Gastrocnemius medialis (tissue), 4 donors: ENCODE data around the gene NOXRED1. TPM values are rescaled to one million over a fixed set of nuclear protein-coding genes. Genes with fewer than 3 reads are reported as not detected.

Experiments used
- ATAC-seq, 2 donors: fragments of 150-250 bp; one replicate each; pipeline ENCODE4 v1.9.1; 2016
- DNase-seq, 2 donors: peaks; one replicate each; pipeline ENCODE4 v3.0.0-alpha.2; 2019
- H3K27ac ChIP-seq, 4 donors: fragments of 200-600 bp; sonication (generic); 1 replicate in 1 of 4; 2 replicates in 3 of 4; pipeline ENCODE4 v1.5.1; 2016 to 2018; ENCODE audit warnings: mild to moderate bottlenecking in 2 of 4, moderate library complexity in 1 of 4
- H3K27me3 ChIP-seq, 3 donors: fragments of 200-600 bp; sonication (generic) in 2 of 3; 1 replicate in 1 of 3; 2 replicates in 2 of 3; pipeline versions ENCODE4 v1.5.1 to v1.6.0; 2016 to 2019; ENCODE audit warnings: mild to moderate bottlenecking in 1 of 3, moderate library complexity in 1 of 3
- H3K36me3 ChIP-seq, 2 donors: fragments of 200-600 bp; sonication (generic) in 1 of 2; one replicate each; pipeline ENCODE4 v1.5.1; 2017 to 2018
- H3K4me1 ChIP-seq, 2 donors: fragments of 200-600 bp; sonication (generic) in 1 of 2; one replicate each; pipeline ENCODE4 v1.5.1; 2016 to 2017; ENCODE audit warnings: mild to moderate bottlenecking in 2 of 2
- H3K4me3 ChIP-seq, 4 donors: fragments of 200-600 bp; sonication (generic) in 3 of 4; 1 replicate in 1 of 4; 2 replicates in 3 of 4; pipeline ENCODE4 v1.5.1; 2016 to 2019; ENCODE audit warnings: mild to moderate bottlenecking in 2 of 4
- H3K9me3 ChIP-seq, 3 donors: fragments of 200-600 bp; sonication (generic) in 2 of 3; 1 replicate in 1 of 3; 2 replicates in 2 of 3; pipeline ENCODE4 v1.5.1; 2016 to 2019
- POLR2A ChIP-seq, 2 donors: fragments of 450-650 bp; IDR thresholded peaks; one replicate each; pipeline ENCODE4 v1.6.1; 2017; ENCODE audit warnings: antibody characterized with exemption in 2 of 2, mild to moderate bottlenecking in 2 of 2, moderate library complexity in 2 of 2
- in situ Hi-C, 4 donors: fragments of 200-750 bp; cut with MboI; loops; one replicate each; pipeline versions ENCODE4 v1.15.0 to v1.8.0; 2017; ENCODE audit warnings: low sequenced_read_pairs in 4 of 4
- intact Hi-C: fragments of 100-400 bp; cut with DNase I; formaldehyde crosslinking; loops from one replicate; pipeline ENCODE4 v1.15.1; 2023; ENCODE audit warnings: low total_unique reads
- total RNA-seq, 4 donors: library from RNA; depleted of rRNA; stranded (reverse); fragments of >200 nt; gene quantifications; one replicate each; pipeline versions ENCODE4 v1.1.0 to v1.2.3, GENCODE V29; 2016
- TF ChIP-seq, protein P1 (sequence below), 5 experiments: fragments of 450-650 bp in 3 of 5; fragments of 200-600 bp in 2 of 5; sonication (generic) in 2 of 5; IDR thresholded peaks in 4 of 5; conservative IDR thresholded peaks in 1 of 5; 1 replicate in 4 of 5; 2 replicates in 1 of 5; pipeline ENCODE4 v1.5.1; 2016 to 2019; ENCODE audit warnings: antibody characterized with exemption in 5 of 5, mild to moderate bottlenecking in 3 of 5, moderate library complexity in 3 of 5

The NOXRED1 gene
- total RNA-seq, 4 donors from 2014 or later = not detected

DNA sequence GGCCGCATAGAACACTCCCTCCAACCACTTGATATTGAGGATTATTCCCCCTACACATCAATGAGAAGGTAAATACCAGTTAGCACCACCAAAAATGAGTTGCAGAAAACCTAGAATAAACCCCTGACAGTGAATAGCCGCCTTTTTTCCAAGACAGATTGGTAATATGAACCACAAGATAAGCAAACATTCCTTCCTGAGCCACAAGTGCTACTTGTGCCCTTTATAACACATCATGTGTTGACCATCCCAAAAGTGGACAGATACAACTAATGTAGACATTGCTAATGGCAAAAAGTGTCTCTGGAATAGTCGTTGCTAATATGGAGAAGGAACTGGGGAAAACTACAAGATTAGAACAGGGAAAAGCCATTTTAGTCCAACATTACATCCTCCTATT lies 17.2 kb downstream of the NOXRED1 start:
- Histone ChIP-seq H3K27me3 (no peaks in the 10 kb centered on the region), H3K27ac (no peak overlapping the region), H3K36me3 (no peaks in the 10 kb centered on the region), H3K9me3 (no peaks in the 10 kb centered on the region), H3K4me1 (no peaks in the 10 kb centered on the region), H3K4me3 (no peak overlapping the region)
- intact Hi-C loops = no loop called here
- no peak for DNase-seq
- no peak for ATAC-seq
- no peak for TF ChIP-seq POLR2A (IDR thresholded peaks at IDR 0.05)
- TF ChIP-seq, protein P1, sequence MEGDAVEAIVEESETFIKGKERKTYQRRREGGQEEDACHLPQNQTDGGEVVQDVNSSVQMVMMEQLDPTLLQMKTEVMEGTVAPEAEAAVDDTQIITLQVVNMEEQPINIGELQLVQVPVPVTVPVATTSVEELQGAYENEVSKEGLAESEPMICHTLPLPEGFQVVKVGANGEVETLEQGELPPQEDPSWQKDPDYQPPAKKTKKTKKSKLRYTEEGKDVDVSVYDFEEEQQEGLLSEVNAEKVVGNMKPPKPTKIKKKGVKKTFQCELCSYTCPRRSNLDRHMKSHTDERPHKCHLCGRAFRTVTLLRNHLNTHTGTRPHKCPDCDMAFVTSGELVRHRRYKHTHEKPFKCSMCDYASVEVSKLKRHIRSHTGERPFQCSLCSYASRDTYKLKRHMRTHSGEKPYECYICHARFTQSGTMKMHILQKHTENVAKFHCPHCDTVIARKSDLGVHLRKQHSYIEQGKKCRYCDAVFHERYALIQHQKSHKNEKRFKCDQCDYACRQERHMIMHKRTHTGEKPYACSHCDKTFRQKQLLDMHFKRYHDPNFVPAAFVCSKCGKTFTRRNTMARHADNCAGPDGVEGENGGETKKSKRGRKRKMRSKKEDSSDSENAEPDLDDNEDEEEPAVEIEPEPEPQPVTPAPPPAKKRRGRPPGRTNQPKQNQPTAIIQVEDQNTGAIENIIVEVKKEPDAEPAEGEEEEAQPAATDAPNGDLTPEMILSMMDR (IDR thresholded peaks at IDR 0.05 in 4 of 5, conservative IDR thresholded peaks at IDR 0.05 in 1 of 5) = no peak
- in situ Hi-C loops = no loop called here

DNA sequence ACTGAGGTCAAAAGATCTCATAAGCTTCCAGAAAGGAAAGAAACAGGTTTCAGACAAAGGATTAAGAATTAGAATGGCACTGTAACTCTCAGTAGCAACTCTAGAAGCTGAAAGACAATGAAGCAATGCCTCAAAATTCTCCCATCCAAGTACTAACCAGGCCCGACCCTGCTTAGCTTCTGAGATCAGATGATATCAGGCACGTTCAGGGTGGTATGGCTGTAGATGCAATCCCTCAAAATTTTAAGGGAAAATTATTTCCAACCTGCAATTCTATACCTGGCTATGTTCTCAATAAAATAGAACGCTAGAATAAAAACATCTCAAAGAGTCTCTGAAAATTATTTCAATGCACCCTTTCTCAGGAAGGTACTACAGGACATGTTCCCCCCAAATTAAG lies 19.6 kb downstream of the NOXRED1 start:
- no peak for DNase-seq
- intact Hi-C loops = no loop called here
- Histone ChIP-seq H3K27ac (no peak overlapping the region), H3K9me3 (no peaks in the 10 kb centered on the region), H3K4me1 (no peaks in the 10 kb centered on the region), H3K4me3 (no peak overlapping the region), H3K36me3 (no peaks in the 10 kb centered on the region), H3K27me3 (no peaks in the 10 kb centered on the region)
- in situ Hi-C loops = no loop called here
- ATAC-seq = no peak
- TF ChIP-seq, protein P1 (IDR thresholded peaks at IDR 0.05 in 4 of 5, conservative IDR thresholded peaks at IDR 0.05 in 1 of 5) = no peak
- no peak for TF ChIP-seq POLR2A (IDR thresholded peaks at IDR 0.05)

DNA sequence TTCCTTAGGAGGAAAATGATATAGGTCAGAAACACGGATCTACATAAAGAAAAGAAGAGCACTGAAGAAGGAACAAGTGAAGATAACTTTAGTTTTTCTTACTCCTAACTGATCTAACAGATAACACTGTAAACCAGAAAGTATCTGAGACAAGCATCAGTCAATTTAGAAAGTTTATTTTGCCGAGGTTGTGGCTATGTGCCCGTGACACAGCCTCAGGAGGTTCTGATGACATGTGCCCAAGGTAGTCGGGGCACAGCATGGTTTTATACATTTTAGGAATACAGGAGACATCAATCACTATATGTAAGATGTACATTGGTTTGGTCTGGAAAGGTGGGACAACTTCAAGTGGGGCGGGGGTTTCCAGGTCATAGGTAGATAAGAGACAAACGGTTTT lies 23.1 kb downstream of the NOXRED1 start:
- in situ Hi-C loops (no loop called here), intact Hi-C loops (no loop called here)
- TF ChIP-seq, protein P1 (IDR thresholded peaks at IDR 0.05 in 4 of 5, conservative IDR thresholded peaks at IDR 0.05 in 1 of 5) = no peak
- TF ChIP-seq POLR2A (IDR thresholded peaks at IDR 0.05) = no peak

DNA sequence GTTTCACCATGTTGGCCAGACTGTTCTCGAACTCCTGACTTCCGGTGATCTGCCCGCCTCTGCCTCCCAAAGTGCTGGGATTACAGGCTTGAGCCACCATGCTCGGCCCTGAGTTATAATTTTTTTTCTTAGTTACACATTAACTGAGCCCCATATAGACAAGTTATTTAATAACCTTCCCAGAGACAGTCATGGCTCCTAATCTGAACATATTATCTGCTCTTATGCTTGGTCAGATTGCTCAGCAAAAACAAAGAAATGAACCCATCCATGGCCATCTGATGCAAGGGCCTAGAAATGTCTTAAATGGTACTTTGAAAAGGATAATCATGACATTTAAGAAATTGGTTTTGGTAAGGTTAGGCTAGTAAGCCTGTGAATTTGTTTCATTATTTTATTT lies 33.1 kb downstream of the NOXRED1 start:
- Histone ChIP-seq H3K4me1 (no peaks in the 10 kb centered on the region), H3K4me3 (no peak overlapping the region), H3K27me3 (no peaks in the 10 kb centered on the region), H3K36me3 (no peaks in the 10 kb centered on the region), H3K27ac (no peak overlapping the region), H3K9me3 (no peaks in the 10 kb centered on the region)
- no peak for DNase-seq
- in situ Hi-C loops = no loop called here
- TF ChIP-seq, protein P1 (IDR thresholded peaks at IDR 0.05 in 4 of 5, conservative IDR thresholded peaks at IDR 0.05 in 1 of 5) = no peak
- TF ChIP-seq POLR2A (IDR thresholded peaks at IDR 0.05) = no peak
- intact Hi-C loops = no loop called here
- no peak for ATAC-seq

More for the DNA sequence above, 23.1 kb downstream of the NOXRED1 start:
- DNase-seq = no peak
- Histone ChIP-seq H3K4me1 (no peaks in the 10 kb centered on the region), H3K27ac (no peak overlapping the region), H3K36me3 (no peaks in the 10 kb centered on the region), H3K9me3 (no peaks in the 10 kb centered on the region), H3K27me3 (no peaks in the 10 kb centered on the region), H3K4me3 (no peak overlapping the region)
- ATAC-seq = no peak

DNA sequence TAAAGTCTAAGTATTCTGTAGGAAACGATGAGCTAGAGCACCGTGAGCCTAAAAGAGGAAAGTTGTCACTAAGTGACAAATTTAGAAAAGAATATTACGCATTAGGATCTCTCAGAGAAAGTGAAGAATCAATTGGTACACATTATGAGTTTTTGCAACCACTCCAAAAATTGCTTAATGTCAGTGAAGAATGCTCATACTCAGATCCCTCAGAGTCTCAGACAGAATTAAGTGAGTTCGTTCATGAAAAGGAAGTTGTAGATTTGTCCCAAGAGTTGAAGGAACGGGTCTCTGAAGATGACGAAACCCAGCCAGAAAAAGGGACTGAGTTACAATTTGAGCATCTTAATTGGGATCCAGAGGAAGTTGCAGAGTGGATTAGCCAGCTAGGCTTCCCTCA lies 44.6 kb downstream of the NOXRED1 start:
- peaks cover 11 to 12% of the 10 kb centered on the region in 2 donors for H3K4me1 ChIP-seq
- TF ChIP-seq, protein P1 (IDR thresholded peaks at IDR 0.05 in 4 of 5, conservative IDR thresholded peaks at IDR 0.05 in 1 of 5) = no peak
- no peak for TF ChIP-seq POLR2A (IDR thresholded peaks at IDR 0.05)
- H3K27me3 ChIP-seq = no peaks in the 10 kb centered on the region
- DNase-seq (no peak), ATAC-seq (no peak)
- H3K27ac ChIP-seq = no peak overlapping the region
- in situ Hi-C loops (no loop called here), intact Hi-C loops (loop anchor here (5.0 kb wide), 1 partner anchor 76 kb away; no protein-coding TSS in a partner anchor)
- H3K36me3 ChIP-seq = no peaks in the 10 kb centered on the region
- no peaks in the 10 kb centered on the region for H3K9me3 ChIP-seq
- H3K4me3 ChIP-seq = no peak overlapping the region
